ENCODE measurements around the gene MGRN1.

The MGRN1 gene

DNA sequence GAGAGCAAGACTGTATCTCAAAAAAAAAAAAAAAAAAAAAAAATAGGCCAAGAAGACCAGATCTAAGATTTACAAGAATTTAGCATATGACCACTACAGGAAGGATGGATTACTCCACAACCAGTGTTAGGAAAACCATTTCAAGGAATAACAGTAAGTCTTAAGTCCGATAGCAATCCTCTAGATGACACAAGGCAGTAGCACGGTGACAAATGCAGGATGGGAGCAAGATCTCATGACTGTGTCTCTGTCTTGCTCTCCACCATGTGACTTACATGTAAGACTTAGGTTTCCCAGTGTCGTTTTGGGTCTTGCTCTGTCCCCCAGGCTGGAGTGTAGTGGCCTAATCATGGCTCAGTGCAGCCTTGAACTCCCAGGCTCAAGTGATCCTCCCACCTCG is 40.7 kb upstream of the MGRN1 start:
- no peak for DNase-seq (ENCODE audit: extremely low read depth, insufficient read length)
- TF ChIP-seq, protein P1, sequence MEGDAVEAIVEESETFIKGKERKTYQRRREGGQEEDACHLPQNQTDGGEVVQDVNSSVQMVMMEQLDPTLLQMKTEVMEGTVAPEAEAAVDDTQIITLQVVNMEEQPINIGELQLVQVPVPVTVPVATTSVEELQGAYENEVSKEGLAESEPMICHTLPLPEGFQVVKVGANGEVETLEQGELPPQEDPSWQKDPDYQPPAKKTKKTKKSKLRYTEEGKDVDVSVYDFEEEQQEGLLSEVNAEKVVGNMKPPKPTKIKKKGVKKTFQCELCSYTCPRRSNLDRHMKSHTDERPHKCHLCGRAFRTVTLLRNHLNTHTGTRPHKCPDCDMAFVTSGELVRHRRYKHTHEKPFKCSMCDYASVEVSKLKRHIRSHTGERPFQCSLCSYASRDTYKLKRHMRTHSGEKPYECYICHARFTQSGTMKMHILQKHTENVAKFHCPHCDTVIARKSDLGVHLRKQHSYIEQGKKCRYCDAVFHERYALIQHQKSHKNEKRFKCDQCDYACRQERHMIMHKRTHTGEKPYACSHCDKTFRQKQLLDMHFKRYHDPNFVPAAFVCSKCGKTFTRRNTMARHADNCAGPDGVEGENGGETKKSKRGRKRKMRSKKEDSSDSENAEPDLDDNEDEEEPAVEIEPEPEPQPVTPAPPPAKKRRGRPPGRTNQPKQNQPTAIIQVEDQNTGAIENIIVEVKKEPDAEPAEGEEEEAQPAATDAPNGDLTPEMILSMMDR (IDR thresholded peaks at IDR 0.05; ENCODE audit: insufficient read depth, low read length, poor library complexity, severe bottlenecking): no peak
- Histone ChIP-seq H3K4me3 (replicated peaks; ENCODE audit: low read depth, low read length) (no peak overlapping the region), H3K36me3 (ENCODE audit: control insufficient read depth, insufficient read depth, low read length) (no peaks in the 10 kb centered on the region), H3K27me3 (replicated peaks; ENCODE audit: control insufficient read depth, insufficient read depth, low read length) (no peaks in the 10 kb centered on the region; the same call in 1 of the 2 replicates)

DNA sequence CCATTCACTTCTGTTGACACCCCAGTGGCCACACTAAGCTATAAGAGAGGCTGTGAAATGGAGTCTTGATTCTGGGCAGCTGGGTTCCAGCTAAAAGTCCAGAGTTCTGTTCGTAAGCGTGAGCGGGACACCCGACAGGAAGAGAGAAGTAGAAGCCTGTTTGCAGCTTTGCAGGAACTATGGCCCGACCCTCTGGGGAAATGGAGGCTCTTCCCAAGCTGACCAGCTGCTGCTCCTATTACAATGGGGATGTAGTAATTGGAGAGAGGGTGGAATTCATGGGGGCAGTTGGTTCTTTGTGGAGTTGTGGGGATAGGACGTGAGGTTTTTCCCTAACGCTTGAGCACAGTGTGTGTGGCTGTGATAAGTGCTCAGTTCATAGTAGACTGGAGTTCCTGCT is 38.3 kb upstream of the MGRN1 start:
- Histone ChIP-seq H3K27me3 (replicated peaks; ENCODE audit: control insufficient read depth, insufficient read depth, low read length) (no peaks in the 10 kb centered on the region; the same call in 1 of the 2 replicates), H3K4me3 (replicated peaks; ENCODE audit: low read depth, low read length) (no peak overlapping the region), H3K36me3 (ENCODE audit: control insufficient read depth, insufficient read depth, low read length) (no peaks in the 10 kb centered on the region)
- no peak for DNase-seq (ENCODE audit: extremely low read depth, insufficient read length)
- TF ChIP-seq, protein P1 (IDR thresholded peaks at IDR 0.05; ENCODE audit: insufficient read depth, low read length, poor library complexity, severe bottlenecking): no peak

DNA sequence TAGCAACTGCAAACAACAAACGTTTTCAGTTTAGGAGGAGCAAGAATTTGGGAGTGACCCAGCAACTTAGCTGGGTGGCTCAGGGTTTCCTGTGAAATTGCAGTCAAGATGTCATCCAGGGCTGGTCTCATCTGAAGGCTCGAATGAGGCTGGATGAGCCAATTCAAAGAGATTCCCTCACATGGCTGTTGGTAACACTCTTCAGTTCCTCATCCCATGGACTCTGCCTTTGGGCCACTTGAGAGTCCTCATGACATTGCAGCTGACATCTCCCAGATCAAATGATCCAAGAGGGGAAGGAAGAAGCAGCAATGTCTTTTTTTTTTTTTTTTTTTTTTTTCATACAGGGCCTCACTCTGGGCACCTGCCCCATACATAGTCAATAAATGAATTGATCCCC is 36.2 kb upstream of the MGRN1 start:
- no peak overlapping the region for H3K4me3 ChIP-seq (replicated peaks; ENCODE audit: low read depth, low read length)
- no peak for DNase-seq (ENCODE audit: extremely low read depth, insufficient read length)
- no peaks in the 10 kb centered on the region; the same call in 1 of the 2 replicates for H3K27me3 ChIP-seq (replicated peaks; ENCODE audit: control insufficient read depth, insufficient read depth, low read length)
- H3K36me3 ChIP-seq (ENCODE audit: control insufficient read depth, insufficient read depth, low read length): no peaks in the 10 kb centered on the region
- TF ChIP-seq, protein P1 (IDR thresholded peaks at IDR 0.05; ENCODE audit: insufficient read depth, low read length, poor library complexity, severe bottlenecking): no peak

DNA sequence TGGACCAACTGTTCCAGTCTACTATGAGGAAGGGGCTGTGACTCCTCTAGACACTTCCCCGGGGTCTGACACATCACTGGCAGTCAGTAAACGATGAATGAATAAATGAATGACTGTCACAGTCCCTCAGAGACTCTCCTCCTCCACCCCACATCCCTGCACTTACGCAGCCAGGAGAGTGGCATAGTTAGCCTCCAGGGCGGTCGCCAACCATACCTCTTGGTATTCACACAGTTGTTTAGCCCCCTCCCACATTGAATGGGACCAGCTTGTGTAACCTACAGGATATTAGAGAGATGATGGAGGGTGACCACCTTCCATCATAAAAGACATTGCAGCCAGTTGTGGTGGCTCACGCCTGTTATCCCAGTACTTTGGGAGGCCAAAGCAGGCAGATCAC is 35.7 kb upstream of the MGRN1 start:
- no peak for DNase-seq (ENCODE audit: extremely low read depth, insufficient read length)
- H3K4me3 ChIP-seq (replicated peaks; ENCODE audit: low read depth, low read length): no peak overlapping the region
- no peaks in the 10 kb centered on the region; the same call in 1 of the 2 replicates for H3K27me3 ChIP-seq (replicated peaks; ENCODE audit: control insufficient read depth, insufficient read depth, low read length)
- H3K36me3 ChIP-seq (ENCODE audit: control insufficient read depth, insufficient read depth, low read length): no peaks in the 10 kb centered on the region
- TF ChIP-seq, protein P1 (IDR thresholded peaks at IDR 0.05; ENCODE audit: insufficient read depth, low read length, poor library complexity, severe bottlenecking): no peak

DNA sequence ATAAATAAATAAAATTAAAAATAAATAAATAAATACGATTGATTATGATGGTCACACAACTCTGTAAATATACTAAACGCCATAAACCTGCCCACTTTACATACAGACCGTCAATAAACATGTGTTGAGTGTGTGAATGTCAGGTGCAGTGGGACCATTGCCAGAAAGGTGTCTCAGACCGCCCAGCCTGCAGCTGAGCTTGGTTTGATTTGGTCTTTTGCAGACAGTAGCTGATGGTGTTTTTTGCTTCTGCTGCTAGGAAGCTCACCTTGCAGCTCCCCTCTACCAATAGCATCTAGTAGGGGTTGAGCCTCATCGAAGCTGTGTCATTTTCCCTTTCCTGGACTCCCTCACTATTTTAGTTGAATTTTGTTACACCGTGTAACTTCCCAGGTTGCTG is 33.4 kb upstream of the MGRN1 start:
- no peak overlapping the region for H3K4me3 ChIP-seq (replicated peaks; ENCODE audit: low read depth, low read length)
- TF ChIP-seq, protein P1 (IDR thresholded peaks at IDR 0.05; ENCODE audit: insufficient read depth, low read length, poor library complexity, severe bottlenecking): no peak
- no peaks in the 10 kb centered on the region; the same call in 1 of the 2 replicates for H3K27me3 ChIP-seq (replicated peaks; ENCODE audit: control insufficient read depth, insufficient read depth, low read length)
- H3K36me3 ChIP-seq (ENCODE audit: control insufficient read depth, insufficient read depth, low read length): no peaks in the 10 kb centered on the region
- DNase-seq (ENCODE audit: extremely low read depth, insufficient read length): no peak
